ENCODE data around the gene NGF. TPM values are rescaled to one million over a fixed set of nuclear protein-coding genes. Genes with fewer than 3 reads are reported as not detected.

NGF gene
- total RNA-seq, 1 donor from 2014 or later: 14.8 TPM

DNA sequence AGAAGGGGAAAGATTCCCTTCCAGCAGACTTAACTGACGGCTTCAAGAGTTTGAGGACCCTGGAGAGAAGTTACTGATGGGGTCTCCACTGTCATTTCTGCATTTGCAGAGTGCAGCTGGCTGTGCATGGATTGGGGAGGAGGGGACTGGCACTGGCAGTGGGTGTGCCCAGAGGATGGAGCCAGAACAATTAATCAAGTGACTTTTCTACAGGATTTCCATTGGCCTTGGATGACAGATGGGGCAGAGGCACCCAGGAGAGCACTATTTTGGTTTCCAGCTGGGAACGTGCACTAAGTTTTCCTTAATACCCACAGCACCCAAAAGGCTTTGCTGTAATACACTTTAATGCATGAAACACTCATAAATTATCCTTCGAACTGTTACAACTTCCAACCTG is 1.3 kb downstream of the NGF start:
- TF ChIP-seq, protein P1, sequence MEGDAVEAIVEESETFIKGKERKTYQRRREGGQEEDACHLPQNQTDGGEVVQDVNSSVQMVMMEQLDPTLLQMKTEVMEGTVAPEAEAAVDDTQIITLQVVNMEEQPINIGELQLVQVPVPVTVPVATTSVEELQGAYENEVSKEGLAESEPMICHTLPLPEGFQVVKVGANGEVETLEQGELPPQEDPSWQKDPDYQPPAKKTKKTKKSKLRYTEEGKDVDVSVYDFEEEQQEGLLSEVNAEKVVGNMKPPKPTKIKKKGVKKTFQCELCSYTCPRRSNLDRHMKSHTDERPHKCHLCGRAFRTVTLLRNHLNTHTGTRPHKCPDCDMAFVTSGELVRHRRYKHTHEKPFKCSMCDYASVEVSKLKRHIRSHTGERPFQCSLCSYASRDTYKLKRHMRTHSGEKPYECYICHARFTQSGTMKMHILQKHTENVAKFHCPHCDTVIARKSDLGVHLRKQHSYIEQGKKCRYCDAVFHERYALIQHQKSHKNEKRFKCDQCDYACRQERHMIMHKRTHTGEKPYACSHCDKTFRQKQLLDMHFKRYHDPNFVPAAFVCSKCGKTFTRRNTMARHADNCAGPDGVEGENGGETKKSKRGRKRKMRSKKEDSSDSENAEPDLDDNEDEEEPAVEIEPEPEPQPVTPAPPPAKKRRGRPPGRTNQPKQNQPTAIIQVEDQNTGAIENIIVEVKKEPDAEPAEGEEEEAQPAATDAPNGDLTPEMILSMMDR (IDR thresholded peaks at IDR 0.05): no peak
- no peaks in the 10 kb centered on the region for H3K9me3 Mint-ChIP-seq (ENCODE audit: unreplicated experiment)
- peaks cover 71% of the 10 kb centered on the region for H3K4me1 Mint-ChIP-seq (ENCODE audit: unreplicated experiment)
- no peaks in the 10 kb centered on the region for H3K36me3 Mint-ChIP-seq (ENCODE audit: unreplicated experiment)
- H3K4me3 Mint-ChIP-seq (ENCODE audit: unreplicated experiment): peak overlapping the region; percentile 92
- no peaks in the 10 kb centered on the region for H3K27me3 Mint-ChIP-seq (ENCODE audit: unreplicated experiment)
- peak overlapping the region; percentile 60 for H3K27ac Mint-ChIP-seq (ENCODE audit: unreplicated experiment)
- no peak for DNase-seq (ENCODE audit: extremely low spot score, unreplicated experiment)

DNA sequence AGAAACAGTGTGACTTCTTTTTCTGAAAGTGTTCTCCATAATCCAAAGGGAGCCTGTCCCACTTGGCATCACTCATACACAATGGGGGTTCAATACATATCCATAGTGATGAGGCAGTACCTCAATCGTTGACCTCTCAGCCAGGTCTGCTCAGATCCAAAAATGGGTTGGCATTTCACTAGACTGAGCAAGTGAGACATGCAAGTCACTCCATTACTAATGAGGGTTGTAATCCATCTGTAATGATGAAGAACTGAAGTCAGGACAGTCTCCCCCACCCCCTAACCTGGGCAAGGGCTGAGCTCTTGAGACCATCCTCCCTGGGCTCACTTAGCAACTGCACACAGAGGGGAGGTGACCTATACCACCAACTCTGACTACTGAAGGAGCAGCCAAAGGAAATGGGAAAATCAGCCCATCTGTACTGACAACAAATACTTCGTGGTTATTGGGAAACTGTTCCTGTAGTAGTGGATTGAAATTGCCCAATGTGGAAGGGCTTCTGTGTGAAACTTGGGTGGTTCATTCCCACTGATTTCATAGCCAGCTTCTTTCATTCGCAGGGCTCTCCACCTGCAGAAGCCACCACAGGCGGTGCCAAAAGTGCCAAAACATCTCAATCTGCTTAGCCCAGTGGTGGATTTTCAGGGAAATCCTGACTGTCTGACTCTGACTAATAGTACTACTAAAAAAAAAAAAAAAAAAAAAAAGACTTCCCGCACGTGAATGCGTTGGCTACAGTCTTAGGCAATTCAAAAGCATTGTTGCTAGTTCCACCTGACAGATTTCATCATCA is 5.0 kb downstream of the NGF start:
- DNase-seq (ENCODE audit: extremely low spot score, unreplicated experiment): no peak
- Mint-ChIP-seq H3K27me3 (ENCODE audit: unreplicated experiment) (no peaks in the 10 kb centered on the region), H3K4me3 (ENCODE audit: unreplicated experiment) (peak overlapping the region; percentile 55), H3K4me1 (ENCODE audit: unreplicated experiment) (peaks cover 95% of the 10 kb centered on the region), H3K27ac (ENCODE audit: unreplicated experiment) (peak overlapping the region; percentile 94), H3K9me3 (ENCODE audit: unreplicated experiment) (no peaks in the 10 kb centered on the region), H3K36me3 (ENCODE audit: unreplicated experiment) (no peaks in the 10 kb centered on the region)
- TF ChIP-seq, protein P1 (IDR thresholded peaks at IDR 0.05): no peak

DNA sequence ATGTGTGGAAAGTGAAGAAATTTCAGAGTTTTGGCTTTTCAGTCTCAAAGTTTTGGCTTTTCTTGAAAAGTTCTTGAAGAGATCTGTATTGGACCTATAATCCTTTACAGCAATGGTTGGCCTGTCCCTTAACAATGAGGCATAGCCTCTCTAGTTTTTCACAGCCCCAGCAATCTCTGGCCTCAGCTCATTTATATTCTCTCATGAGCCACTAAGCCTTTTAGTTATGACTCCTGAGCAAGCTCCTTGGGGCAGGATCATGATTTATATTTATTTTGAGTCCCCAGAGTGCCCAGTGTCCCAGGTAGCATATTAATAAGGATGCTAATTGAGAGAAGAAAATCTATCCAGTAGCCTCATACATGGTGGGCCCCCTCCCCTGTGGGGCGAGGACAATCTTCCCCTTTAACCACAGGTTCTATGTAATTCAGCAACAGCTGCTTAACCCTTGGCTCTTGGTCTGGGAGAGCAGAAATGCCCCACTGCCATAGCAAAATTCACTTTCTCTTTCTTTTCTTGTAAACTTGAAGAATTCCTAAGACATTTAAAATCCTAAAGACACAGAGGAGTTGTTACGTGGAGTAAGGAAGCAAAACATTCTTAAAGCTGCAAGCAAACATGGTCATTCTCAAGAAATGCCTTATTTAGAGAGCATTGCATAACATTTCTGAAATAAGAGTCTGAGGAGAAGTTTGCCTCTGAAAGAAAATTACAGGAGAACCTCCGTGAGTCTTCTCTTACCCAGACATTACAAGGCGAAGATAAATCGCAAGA is 6.3 kb downstream of the NGF start:
- Mint-ChIP-seq H3K27ac (ENCODE audit: unreplicated experiment) (peak overlapping the region; percentile 94), H3K4me1 (ENCODE audit: unreplicated experiment) (peaks cover 98% of the 10 kb centered on the region), H3K36me3 (ENCODE audit: unreplicated experiment) (no peaks in the 10 kb centered on the region), H3K4me3 (ENCODE audit: unreplicated experiment) (peak overlapping the region; percentile 55), H3K27me3 (ENCODE audit: unreplicated experiment) (no peaks in the 10 kb centered on the region), H3K9me3 (ENCODE audit: unreplicated experiment) (no peaks in the 10 kb centered on the region)
- no peak for DNase-seq (ENCODE audit: extremely low spot score, unreplicated experiment)
- TF ChIP-seq, protein P1 (IDR thresholded peaks at IDR 0.05): no peak

DNA sequence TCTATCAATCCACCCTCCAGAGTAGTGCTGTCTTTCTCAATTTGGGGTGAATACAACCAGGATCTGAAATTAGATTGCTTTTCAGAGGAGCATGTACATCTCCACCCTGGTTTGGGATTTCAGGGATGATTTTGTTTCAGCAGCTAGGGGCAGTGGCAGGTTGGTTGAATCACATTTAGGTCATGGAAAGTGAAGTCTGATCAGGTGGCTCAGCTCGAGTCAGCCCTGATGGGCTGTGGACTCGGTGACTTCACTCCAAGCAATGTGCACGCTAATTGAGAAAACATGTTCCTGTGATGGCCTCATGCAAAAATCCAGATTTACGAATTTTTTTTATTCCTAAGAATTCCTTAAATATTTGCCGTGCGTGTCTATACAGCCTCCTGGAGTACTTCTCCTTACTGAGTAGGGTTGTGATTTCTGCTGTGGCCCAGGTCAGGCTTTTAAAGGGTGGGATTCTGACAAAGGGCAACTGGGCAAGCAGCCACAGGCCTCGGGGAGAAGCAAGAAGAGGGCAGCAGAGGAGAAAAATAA is 7.5 kb downstream of the NGF start:
- no peaks in the 10 kb centered on the region for H3K9me3 Mint-ChIP-seq (ENCODE audit: unreplicated experiment)
- H3K4me1 Mint-ChIP-seq (ENCODE audit: unreplicated experiment): peaks cover 98% of the 10 kb centered on the region
- H3K36me3 Mint-ChIP-seq (ENCODE audit: unreplicated experiment): no peaks in the 10 kb centered on the region
- peak overlapping the region; percentile 94 for H3K27ac Mint-ChIP-seq (ENCODE audit: unreplicated experiment)
- TF ChIP-seq, protein P1 (IDR thresholded peaks at IDR 0.05): peak; percentile 52
- no peaks in the 10 kb centered on the region for H3K27me3 Mint-ChIP-seq (ENCODE audit: unreplicated experiment)
- DNase-seq (ENCODE audit: extremely low spot score, unreplicated experiment): no peak
- peak overlapping the region; percentile 20 for H3K4me3 Mint-ChIP-seq (ENCODE audit: unreplicated experiment)

DNA sequence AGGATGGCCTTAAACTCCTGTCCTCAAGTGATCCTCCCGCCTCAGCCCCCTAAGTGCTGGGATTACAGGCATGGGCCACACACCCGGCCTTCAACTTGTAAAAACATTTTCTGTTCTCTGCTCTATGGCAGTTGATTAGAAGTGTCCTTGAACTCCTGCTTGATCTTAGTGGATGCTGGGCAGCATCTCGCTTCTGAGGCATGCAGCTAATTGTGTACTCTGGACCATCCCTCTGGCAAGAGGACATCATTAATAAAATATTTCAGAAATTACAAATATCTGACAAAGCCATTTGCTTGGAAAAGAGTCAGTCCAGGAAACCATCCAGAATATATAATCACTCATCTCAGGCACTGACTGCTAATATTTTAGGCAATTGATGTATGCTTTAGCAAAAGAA is 8.1 kb downstream of the NGF start:
- Mint-ChIP-seq H3K4me3 (ENCODE audit: unreplicated experiment) (peak overlapping the region; percentile 20), H3K27ac (ENCODE audit: unreplicated experiment) (peak overlapping the region; percentile 94), H3K36me3 (ENCODE audit: unreplicated experiment) (no peaks in the 10 kb centered on the region), H3K9me3 (ENCODE audit: unreplicated experiment) (no peaks in the 10 kb centered on the region), H3K27me3 (ENCODE audit: unreplicated experiment) (no peaks in the 10 kb centered on the region), H3K4me1 (ENCODE audit: unreplicated experiment) (peaks cover 99% of the 10 kb centered on the region)
- TF ChIP-seq, protein P1 (IDR thresholded peaks at IDR 0.05): no peak
- no peak for DNase-seq (ENCODE audit: extremely low spot score, unreplicated experiment)
